Measurements from ENCODE around the gene SLC18A3.
A peak's percentile ranks its signal among the peaks of the same experiment; 100 is the strongest.

SLC18A3 gene

GRCh38 chr10:49595713-49596492, 14.2 kb upstream of the SLC18A3 start:
- DNase-seq (ENCODE audit: low read depth in 3 of 3, low spot score in 1 of 3), result no peak

GRCh38 chr10:49596493-49596809, 13.7 kb upstream of the SLC18A3 start:
- no peak for DNase-seq (ENCODE audit: low read depth in 3 of 3, low spot score in 1 of 3)

GRCh38 chr10:49596836-49597235, 13.3 kb upstream of the SLC18A3 start:
- no peak for DNase-seq (ENCODE audit: low read depth in 3 of 3, low spot score in 1 of 3)

- no peak for DNase-seq (ENCODE audit: low read depth in 3 of 3, low spot score in 1 of 3)
Measured at GRCh38 chr10:49597426-49598163, 12.5 kb upstream of the SLC18A3 start.

- DNase-seq (ENCODE audit: low read depth in 3 of 3, low spot score in 1 of 3), result no peak
Measured at GRCh38 chr10:49598164-49598856, 11.8 kb upstream of the SLC18A3 start.

- no peak for DNase-seq (ENCODE audit: low read depth in 3 of 3, low spot score in 1 of 3)
Measured at GRCh38 chr10:49598986-49599385, 11.1 kb upstream of the SLC18A3 start.

- no peak for DNase-seq (ENCODE audit: low read depth in 3 of 3, low spot score in 1 of 3)
Measured at GRCh38 chr10:49599546-49599945, 10.6 kb upstream of the SLC18A3 start.

GRCh38 chr10:49600046-49600445, 10.1 kb upstream of the SLC18A3 start:
- DNase-seq (ENCODE audit: low read depth in 3 of 3, low spot score in 1 of 3), result no peak

GRCh38 chr10:49600781-49601400, 9.2 kb upstream of the SLC18A3 start:
- no peak for DNase-seq (ENCODE audit: low read depth in 3 of 3, low spot score in 1 of 3)

GRCh38 chr10:49601857-49602256, 8.3 kb upstream of the SLC18A3 start:
- DNase-seq (ENCODE audit: low read depth in 3 of 3, low spot score in 1 of 3), result no peak

- no peak for DNase-seq (ENCODE audit: low read depth in 3 of 3, low spot score in 1 of 3)
Measured at GRCh38 chr10:49602380-49603023, 7.6 kb upstream of the SLC18A3 start.

GRCh38 chr10:49605216-49605938, 4.7 kb upstream of the SLC18A3 start:
- no peak for DNase-seq (ENCODE audit: low read depth in 3 of 3, low spot score in 1 of 3)

GRCh38 chr10:49605939-49606509, 4.1 kb upstream of the SLC18A3 start:
- no peak for DNase-seq (ENCODE audit: low read depth in 3 of 3, low spot score in 1 of 3)

GRCh38 chr10:49606981-49607535, 3.1 kb upstream of the SLC18A3 start:
- peak; percentile 5 to 35 (median 13) for DNase-seq (ENCODE audit: low read depth in 3 of 3, low spot score in 1 of 3)

- DNase-seq (ENCODE audit: low read depth in 3 of 3, low spot score in 1 of 3), result no peak
Measured at GRCh38 chr10:49608166-49609005, 1.7 kb upstream of the SLC18A3 start.

GRCh38 chr10:49609006-49609282, 1.2 kb upstream of the SLC18A3 start:
- no peak for DNase-seq (ENCODE audit: low read depth in 3 of 3, low spot score in 1 of 3)

- DNase-seq (ENCODE audit: low read depth in 3 of 3, low spot score in 1 of 3), result no peak
Measured at GRCh38 chr10:49609283-49610113, 612 bp upstream of the SLC18A3 start.

- no peak for DNase-seq (ENCODE audit: low read depth in 3 of 3, low spot score in 1 of 3)
Measured at GRCh38 chr10:49610458-49611165, 502 bp downstream of the SLC18A3 start.
